ENCODE measurements around the gene RFTN1.

RFTN1 gene

GRCh38 chr3:16426665-16427064 lies 86.8 kb downstream of the RFTN1 start:
- Histone ChIP-seq H3K27ac (ENCODE audit: low read depth, low read length) (peak overlapping the region; percentile 34), H3K4me1 (ENCODE audit: control insufficient read depth, insufficient read depth, low read length) (no peaks in the 10 kb centered on the region), H3K36me3 (ENCODE audit: control insufficient read depth, insufficient read depth, low read length) (no peaks in the 10 kb centered on the region), H3K27me3 (ENCODE audit: control insufficient read depth, insufficient read depth, low read length) (no peaks in the 10 kb centered on the region), H3K4me3 (ENCODE audit: low read length) (no peak overlapping the region), H3K9ac (ENCODE audit: low read length) (no peak overlapping the region)

- no peaks in the 10 kb centered on the region for H3K27me3 ChIP-seq (ENCODE audit: control insufficient read depth, insufficient read depth, low read length)
- H3K4me1 ChIP-seq (ENCODE audit: control insufficient read depth, insufficient read depth, low read length): no peaks in the 10 kb centered on the region
- H3K4me3 ChIP-seq (ENCODE audit: low read length): no peak overlapping the region
- no peak overlapping the region for H3K27ac ChIP-seq (ENCODE audit: low read depth, low read length)
- no peak overlapping the region for H3K9ac ChIP-seq (ENCODE audit: low read length)
- no peaks in the 10 kb centered on the region for H3K36me3 ChIP-seq (ENCODE audit: control insufficient read depth, insufficient read depth, low read length)
These were observed 87.5 kb downstream of the RFTN1 start for GRCh38 chr3:16426029-16426400.

GRCh38 chr3:16425398-16426028 lies 88.0 kb downstream of the RFTN1 start:
- Histone ChIP-seq H3K4me3 (ENCODE audit: low read length) (no peak overlapping the region), H3K36me3 (ENCODE audit: control insufficient read depth, insufficient read depth, low read length) (no peaks in the 10 kb centered on the region), H3K27ac (ENCODE audit: low read depth, low read length) (no peak overlapping the region), H3K27me3 (ENCODE audit: control insufficient read depth, insufficient read depth, low read length) (no peaks in the 10 kb centered on the region), H3K4me1 (ENCODE audit: control insufficient read depth, insufficient read depth, low read length) (no peaks in the 10 kb centered on the region), H3K9ac (ENCODE audit: low read length) (no peak overlapping the region)

- Histone ChIP-seq H3K27me3 (ENCODE audit: control insufficient read depth, insufficient read depth, low read length) (no peaks in the 10 kb centered on the region), H3K9ac (ENCODE audit: low read length) (no peak overlapping the region), H3K4me3 (ENCODE audit: low read length) (no peak overlapping the region), H3K36me3 (ENCODE audit: control insufficient read depth, insufficient read depth, low read length) (no peaks in the 10 kb centered on the region), H3K4me1 (ENCODE audit: control insufficient read depth, insufficient read depth, low read length) (no peaks in the 10 kb centered on the region), H3K27ac (ENCODE audit: low read depth, low read length) (no peak overlapping the region)
These were observed 89.4 kb downstream of the RFTN1 start for GRCh38 chr3:16423947-16424673.

GRCh38 chr3:16423298-16423697 lies 90.2 kb downstream of the RFTN1 start:
- Histone ChIP-seq H3K27ac (ENCODE audit: low read depth, low read length) (no peak overlapping the region), H3K9ac (ENCODE audit: low read length) (no peak overlapping the region), H3K4me3 (ENCODE audit: low read length) (no peak overlapping the region), H3K27me3 (ENCODE audit: control insufficient read depth, insufficient read depth, low read length) (no peaks in the 10 kb centered on the region), H3K36me3 (ENCODE audit: control insufficient read depth, insufficient read depth, low read length) (no peaks in the 10 kb centered on the region), H3K4me1 (ENCODE audit: control insufficient read depth, insufficient read depth, low read length) (no peaks in the 10 kb centered on the region)

GRCh38 chr3:16419640-16420241 lies 93.8 kb downstream of the RFTN1 start:
- no peak overlapping the region for H3K4me3 ChIP-seq (ENCODE audit: low read length)
- H3K9ac ChIP-seq (ENCODE audit: low read length): no peak overlapping the region
- H3K36me3 ChIP-seq (ENCODE audit: control insufficient read depth, insufficient read depth, low read length): no peaks in the 10 kb centered on the region
- H3K27me3 ChIP-seq (ENCODE audit: control insufficient read depth, insufficient read depth, low read length): no peaks in the 10 kb centered on the region
- H3K27ac ChIP-seq (ENCODE audit: low read depth, low read length): no peak overlapping the region
- no peaks in the 10 kb centered on the region for H3K4me1 ChIP-seq (ENCODE audit: control insufficient read depth, insufficient read depth, low read length)

GRCh38 chr3:16417945-16418739 lies 95.4 kb downstream of the RFTN1 start:
- Histone ChIP-seq H3K27ac (ENCODE audit: low read depth, low read length) (no peak overlapping the region), H3K36me3 (ENCODE audit: control insufficient read depth, insufficient read depth, low read length) (no peaks in the 10 kb centered on the region), H3K27me3 (ENCODE audit: control insufficient read depth, insufficient read depth, low read length) (no peaks in the 10 kb centered on the region), H3K4me3 (ENCODE audit: low read length) (no peak overlapping the region), H3K4me1 (ENCODE audit: control insufficient read depth, insufficient read depth, low read length) (no peaks in the 10 kb centered on the region), H3K9ac (ENCODE audit: low read length) (no peak overlapping the region)

GRCh38 chr3:16415911-16416476 lies 97.5 kb downstream of the RFTN1 start:
- no peaks in the 10 kb centered on the region for H3K4me1 ChIP-seq (ENCODE audit: control insufficient read depth, insufficient read depth, low read length)
- H3K9ac ChIP-seq (ENCODE audit: low read length): no peak overlapping the region
- H3K27ac ChIP-seq (ENCODE audit: low read depth, low read length): no peak overlapping the region

GRCh38 chr3:16413321-16413720 lies 100.2 kb downstream of the RFTN1 start:
- Histone ChIP-seq H3K36me3 (ENCODE audit: control insufficient read depth, insufficient read depth, low read length) (no peaks in the 10 kb centered on the region), H3K9ac (ENCODE audit: low read length) (no peak overlapping the region), H3K4me3 (ENCODE audit: low read length) (no peak overlapping the region), H3K27me3 (ENCODE audit: control insufficient read depth, insufficient read depth, low read length) (no peaks in the 10 kb centered on the region), H3K27ac (ENCODE audit: low read depth, low read length) (no peak overlapping the region), H3K4me1 (ENCODE audit: control insufficient read depth, insufficient read depth, low read length) (no peaks in the 10 kb centered on the region)

More at GRCh38 chr3:16415911-16416476, 97.5 kb downstream of the RFTN1 start:
- Histone ChIP-seq H3K4me3 (ENCODE audit: low read length) (no peak overlapping the region), H3K27me3 (ENCODE audit: control insufficient read depth, insufficient read depth, low read length) (no peaks in the 10 kb centered on the region), H3K36me3 (ENCODE audit: control insufficient read depth, insufficient read depth, low read length) (no peaks in the 10 kb centered on the region)

GRCh38 chr3:16412192-16412800 lies 101.2 kb downstream of the RFTN1 start:
- H3K27ac ChIP-seq (ENCODE audit: low read depth, low read length): no peak overlapping the region
- no peak overlapping the region for H3K9ac ChIP-seq (ENCODE audit: low read length)
- no peaks in the 10 kb centered on the region for H3K36me3 ChIP-seq (ENCODE audit: control insufficient read depth, insufficient read depth, low read length)
- no peak overlapping the region for H3K4me3 ChIP-seq (ENCODE audit: low read length)
- H3K4me1 ChIP-seq (ENCODE audit: control insufficient read depth, insufficient read depth, low read length): no peaks in the 10 kb centered on the region
- no peaks in the 10 kb centered on the region for H3K27me3 ChIP-seq (ENCODE audit: control insufficient read depth, insufficient read depth, low read length)

- Histone ChIP-seq H3K9ac (ENCODE audit: low read length) (no peak overlapping the region), H3K36me3 (ENCODE audit: control insufficient read depth, insufficient read depth, low read length) (no peaks in the 10 kb centered on the region), H3K27me3 (ENCODE audit: control insufficient read depth, insufficient read depth, low read length) (no peaks in the 10 kb centered on the region), H3K4me3 (ENCODE audit: low read length) (no peak overlapping the region), H3K27ac (ENCODE audit: low read depth, low read length) (no peak overlapping the region), H3K4me1 (ENCODE audit: control insufficient read depth, insufficient read depth, low read length) (no peaks in the 10 kb centered on the region)
These were observed 102.1 kb downstream of the RFTN1 start for GRCh38 chr3:16411441-16411840.

- no peak overlapping the region for H3K4me3 ChIP-seq (ENCODE audit: low read length)
- H3K4me1 ChIP-seq (ENCODE audit: control insufficient read depth, insufficient read depth, low read length): no peaks in the 10 kb centered on the region
- H3K9ac ChIP-seq (ENCODE audit: low read length): no peak overlapping the region
- H3K27me3 ChIP-seq (ENCODE audit: control insufficient read depth, insufficient read depth, low read length): no peaks in the 10 kb centered on the region
- no peak overlapping the region for H3K27ac ChIP-seq (ENCODE audit: low read depth, low read length)
- no peaks in the 10 kb centered on the region for H3K36me3 ChIP-seq (ENCODE audit: control insufficient read depth, insufficient read depth, low read length)
These were observed 102.8 kb downstream of the RFTN1 start for GRCh38 chr3:16410659-16411058.

Data from rectal smooth muscle tissue (tissue), 1 donor.